OCI-LY7 (cell line): ENCODE data around the gene KIF19.

Source experiments
- EZH2phosphoT487 ChIP-seq: fragments of 200-600 bp; sonication (generic); IDR thresholded peaks from 2 replicates; pipeline ENCODE4 v1.6.1; 2018; ENCODE audit warnings: low read depth, borderline replicate concordance, mild to moderate bottlenecking, mixed run types, antibody characterized with exemption, low read length, moderate library complexity, mixed read lengths
- TF ChIP-seq, protein P1 (sequence below): fragments of 200-600 bp; sonication (generic); conservative IDR thresholded peaks from 2 replicates; pipeline ENCODE4 v1.5.1; 2014; ENCODE audit warnings: mild to moderate bottlenecking, antibody characterized with exemption, low read length, moderate library complexity, mixed read lengths

DNA sequence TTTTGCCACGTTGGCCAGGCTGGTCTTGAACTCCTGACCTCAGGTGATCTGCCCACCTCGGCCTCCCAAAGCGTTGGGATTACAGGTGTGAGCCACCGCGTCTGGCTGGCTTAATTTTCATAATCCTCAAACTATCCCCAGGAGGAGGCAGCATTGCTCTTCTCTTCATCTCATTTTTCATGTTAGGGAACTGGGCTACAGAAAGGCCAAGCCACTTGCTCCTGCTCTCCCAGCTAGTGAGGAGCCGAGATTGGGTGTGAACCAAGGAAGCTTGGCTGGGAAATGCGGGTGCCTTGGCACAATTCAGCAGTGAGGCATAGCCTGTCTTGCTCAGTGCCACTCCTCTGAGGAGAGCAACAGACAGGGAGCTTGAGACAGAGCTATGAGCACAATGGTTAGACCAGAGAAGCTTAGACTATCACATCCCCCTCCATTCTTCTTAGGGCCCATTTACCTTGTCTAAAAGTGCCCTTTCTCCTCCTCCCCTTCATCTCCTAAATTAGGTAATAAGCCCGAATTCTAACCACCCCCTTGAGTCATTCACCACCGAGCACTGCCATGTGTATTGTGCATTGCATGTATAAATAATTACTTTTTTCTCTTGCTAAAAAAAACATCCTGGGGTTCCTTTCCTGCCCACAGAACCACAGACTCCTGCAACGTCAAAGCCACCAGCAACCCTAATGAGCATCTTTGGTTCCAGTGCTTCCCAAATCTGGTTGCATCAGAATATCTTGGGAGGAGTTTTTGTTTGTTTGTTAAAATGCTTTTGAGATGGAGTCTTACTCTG is 20.0 kb upstream of the KIF19 start:
- TF ChIP-seq, protein P1, sequence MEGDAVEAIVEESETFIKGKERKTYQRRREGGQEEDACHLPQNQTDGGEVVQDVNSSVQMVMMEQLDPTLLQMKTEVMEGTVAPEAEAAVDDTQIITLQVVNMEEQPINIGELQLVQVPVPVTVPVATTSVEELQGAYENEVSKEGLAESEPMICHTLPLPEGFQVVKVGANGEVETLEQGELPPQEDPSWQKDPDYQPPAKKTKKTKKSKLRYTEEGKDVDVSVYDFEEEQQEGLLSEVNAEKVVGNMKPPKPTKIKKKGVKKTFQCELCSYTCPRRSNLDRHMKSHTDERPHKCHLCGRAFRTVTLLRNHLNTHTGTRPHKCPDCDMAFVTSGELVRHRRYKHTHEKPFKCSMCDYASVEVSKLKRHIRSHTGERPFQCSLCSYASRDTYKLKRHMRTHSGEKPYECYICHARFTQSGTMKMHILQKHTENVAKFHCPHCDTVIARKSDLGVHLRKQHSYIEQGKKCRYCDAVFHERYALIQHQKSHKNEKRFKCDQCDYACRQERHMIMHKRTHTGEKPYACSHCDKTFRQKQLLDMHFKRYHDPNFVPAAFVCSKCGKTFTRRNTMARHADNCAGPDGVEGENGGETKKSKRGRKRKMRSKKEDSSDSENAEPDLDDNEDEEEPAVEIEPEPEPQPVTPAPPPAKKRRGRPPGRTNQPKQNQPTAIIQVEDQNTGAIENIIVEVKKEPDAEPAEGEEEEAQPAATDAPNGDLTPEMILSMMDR, result 0 out of 2 replicates have a peak, but pooled peaks have one; percentile 27
- TF ChIP-seq EZH2phosphoT487, result no peak
